GM21786 (cell line): ENCODE results near the gene LHPP.

Experiments
- ATAC-seq: cut with Tn5 transposase; IDR thresholded peaks from one replicate; pipeline ENCODE4 v1.9.1; 2021; ENCODE audit not compliant: unreplicated experiment

Gene LHPP

GRCh38 chr10:124517931-124518330 lies 56.3 kb downstream of the LHPP start:
- ATAC-seq: no peak

- no peak for ATAC-seq
These were observed 56.7 kb downstream of the LHPP start for GRCh38 chr10:124518366-124518765.

- no peak for ATAC-seq
These were observed 59.2 kb downstream of the LHPP start for GRCh38 chr10:124520558-124521428.

GRCh38 chr10:124521429-124521871 lies 59.8 kb downstream of the LHPP start:
- ATAC-seq: no peak

- no peak for ATAC-seq
These were observed 60.7 kb downstream of the LHPP start for GRCh38 chr10:124522131-124522932.

GRCh38 chr10:124522933-124523871 lies 61.6 kb downstream of the LHPP start:
- ATAC-seq: no peak

- no peak for ATAC-seq
These were observed 62.3 kb downstream of the LHPP start for GRCh38 chr10:124523901-124524300.

GRCh38 chr10:124524991-124525653 lies 63.5 kb downstream of the LHPP start:
- ATAC-seq: no peak

GRCh38 chr10:124525751-124526600 lies 64.4 kb downstream of the LHPP start:
- no peak for ATAC-seq

- ATAC-seq: no peak
These were observed 65.1 kb downstream of the LHPP start for GRCh38 chr10:124526621-124527267.

- no peak for ATAC-seq
These were observed 66.3 kb downstream of the LHPP start for GRCh38 chr10:124527874-124528395.

GRCh38 chr10:124529661-124530214 lies 68.1 kb downstream of the LHPP start:
- ATAC-seq: peak; percentile 14

GRCh38 chr10:124530215-124530665 lies 68.6 kb downstream of the LHPP start:
- peak; percentile 86 for ATAC-seq

- no peak for ATAC-seq
These were observed 69.2 kb downstream of the LHPP start for GRCh38 chr10:124530816-124531215.

- no peak for ATAC-seq
These were observed 70.6 kb downstream of the LHPP start for GRCh38 chr10:124532106-124532641.

GRCh38 chr10:124532788-124533187 lies 71.2 kb downstream of the LHPP start:
- no peak for ATAC-seq

- no peak for ATAC-seq
These were observed 71.6 kb downstream of the LHPP start for GRCh38 chr10:124533266-124533665.

- ATAC-seq: no peak
These were observed 72.7 kb downstream of the LHPP start for GRCh38 chr10:124534231-124534798.
